ENCODE data around the gene TBPL1. TPM values are rescaled to one million over a fixed set of nuclear protein-coding genes. Genes with fewer than 3 reads are reported as not detected.

Gene TBPL1
- total and polyA plus RNA-seq, 9 of the 15 experiments (the other 6 are each of a cell fraction or from before 2014, with no cell fraction given): 78.1 to 152 (median 107) TPM

GRCh38 chr6:133955582-133956415, 2.8 kb downstream of the TBPL1 start (continued):
- TF ChIP-seq ZNF778 (CRISPR knock-in tag; IDR thresholded peaks at IDR 0.05): no peak
- TF ChIP-seq TGIF2 (CRISPR knock-in tag; IDR thresholded peaks at IDR 0.05): no peak
- no peak for TF ChIP-seq ZNF586 (CRISPR knock-in tag; conservative IDR thresholded peaks at IDR 0.05)
- TF ChIP-seq ZNF175 (CRISPR knock-in tag; IDR thresholded peaks at IDR 0.05; ENCODE audit: low read depth): no peak
- no peak for TF ChIP-seq ZNF655 (CRISPR knock-in tag; IDR thresholded peaks at IDR 0.05)
- no peak for TF ChIP-seq KLF6 (CRISPR knock-in tag; IDR thresholded peaks at IDR 0.05; ENCODE audit: borderline replicate concordance)
- TF ChIP-seq ZNF398 (CRISPR knock-in tag; IDR thresholded peaks at IDR 0.05): no peak
- TF ChIP-seq E2F1 (CRISPR knock-in tag; IDR thresholded peaks at IDR 0.05): no peak
- TF ChIP-seq SAFB (IDR thresholded peaks at IDR 0.05; ENCODE audit: borderline replicate concordance, low read depth, low read length): no peak
- TF ChIP-seq ZNF134 (CRISPR knock-in tag; conservative IDR thresholded peaks at IDR 0.05): no peak
- TF ChIP-seq SP1 (CRISPR knock-in tag; IDR thresholded peaks at IDR 0.05): no peak
- TF ChIP-seq PBX2 (CRISPR knock-in tag; IDR thresholded peaks at IDR 0.05; ENCODE audit: low read depth): no peak
- no peak for TF ChIP-seq PBX2 (tag; conservative IDR thresholded peaks at IDR 0.05; ENCODE audit: low read depth)
- peak; percentile 66 for TF ChIP-seq EP400 (IDR thresholded peaks at IDR 0.05)
- TF ChIP-seq XRCC4 (IDR thresholded peaks at IDR 0.05; ENCODE audit: extremely low read depth, insufficient read depth, insufficient read length): no peak
- no peak for TF ChIP-seq CBFA2T2 (conservative IDR thresholded peaks at IDR 0.05)
- TF ChIP-seq TEAD4 (IDR thresholded peaks at IDR 0.05; ENCODE audit: low read length): no peak
- TF ChIP-seq TEAD4 (CRISPR knock-in tag; IDR thresholded peaks at IDR 0.05; ENCODE audit: borderline replicate concordance): no peak
- no peak for TF ChIP-seq STAT5A (IDR thresholded peaks at IDR 0.05; ENCODE audit: borderline replicate concordance, low read length)
- no peak for TF ChIP-seq KDM4B (IDR thresholded peaks at IDR 0.05; ENCODE audit: borderline replicate concordance in 2 of 2, low read depth in 1 of 2)
- TF ChIP-seq TAF15 (IDR thresholded peaks at IDR 0.05; ENCODE audit: low read depth, low read length): no peak
- no peak for TF ChIP-seq HDGF (IDR thresholded peaks at IDR 0.05)

Measured in K562 (cell line).